Fibroblast of skin of abdomen (primary cell): ENCODE measurements around the gene RAG1.

Experiments used
- DNase-seq: peaks from one replicate; pipeline ENCODE4 v3.0.0-alpha.2; 2013

Gene RAG1

GRCh38 chr11:36591433-36591832 is 23.6 kb downstream of the RAG1 start:
- DNase-seq = no peak

- DNase-seq = peak; percentile 91
Observed at GRCh38 chr11:36594316-36594989, 26.6 kb downstream of the RAG1 start, which contains the start of gene IFTAP. IFTAP (plus strand) TSS chr11:36594502; CDS start chr11:36610104, 15,602 bp downstream.

- no peak for DNase-seq
Observed at GRCh38 chr11:36596880-36597279, 29.1 kb downstream of the RAG1 start.

GRCh38 chr11:36598051-36598450 is 30.2 kb downstream of the RAG1 start, which contains the start of gene RAG2:
RAG2 (minus strand) TSS chr11:36598236; CDS start chr11:36594168, 4,068 bp downstream.
- DNase-seq = no peak

GRCh38 chr11:36600180-36600579 is 32.4 kb downstream of the RAG1 start:
- no peak for DNase-seq

- DNase-seq = no peak
Observed at GRCh38 chr11:36601155-36601554, 33.3 kb downstream of the RAG1 start.

- DNase-seq = no peak
Observed at GRCh38 chr11:36602135-36602534, 34.3 kb downstream of the RAG1 start.

GRCh38 chr11:36605221-36606216 is 37.7 kb downstream of the RAG1 start:
- no peak for DNase-seq

- DNase-seq = no peak
Observed at GRCh38 chr11:36608491-36609199, 40.8 kb downstream of the RAG1 start.

- no peak for DNase-seq
Observed at GRCh38 chr11:36609383-36609782, 41.6 kb downstream of the RAG1 start.

GRCh38 chr11:36615826-36616225 is 48.0 kb downstream of the RAG1 start:
- DNase-seq = no peak

- DNase-seq = no peak
Observed at GRCh38 chr11:36617543-36618362, 49.9 kb downstream of the RAG1 start.

- DNase-seq = no peak
Observed at GRCh38 chr11:36618363-36619047, 50.7 kb downstream of the RAG1 start.

- DNase-seq = no peak
Observed at GRCh38 chr11:36619502-36619901, 51.7 kb downstream of the RAG1 start.

- DNase-seq = no peak
Observed at GRCh38 chr11:36620246-36620645, 52.4 kb downstream of the RAG1 start.

- DNase-seq = peak; percentile 68
Observed at GRCh38 chr11:36622431-36623136, 54.8 kb downstream of the RAG1 start.

- no peak for DNase-seq
Observed at GRCh38 chr11:36623494-36623893, 55.7 kb downstream of the RAG1 start.

GRCh38 chr11:36627006-36627405 is 59.2 kb downstream of the RAG1 start:
- DNase-seq = no peak

GRCh38 chr11:36627471-36627870 is 59.7 kb downstream of the RAG1 start:
- no peak for DNase-seq

- no peak for DNase-seq
Observed at GRCh38 chr11:36628141-36628540, 60.3 kb downstream of the RAG1 start.
